Measurements from ENCODE around the gene PITPNM1.
"Not testable (repeated sequence)": the region's sequence is repeated elsewhere in the genome, so short reads cannot be mapped to it uniquely, and the experiment has no call there.

PITPNM1 gene

DNA sequence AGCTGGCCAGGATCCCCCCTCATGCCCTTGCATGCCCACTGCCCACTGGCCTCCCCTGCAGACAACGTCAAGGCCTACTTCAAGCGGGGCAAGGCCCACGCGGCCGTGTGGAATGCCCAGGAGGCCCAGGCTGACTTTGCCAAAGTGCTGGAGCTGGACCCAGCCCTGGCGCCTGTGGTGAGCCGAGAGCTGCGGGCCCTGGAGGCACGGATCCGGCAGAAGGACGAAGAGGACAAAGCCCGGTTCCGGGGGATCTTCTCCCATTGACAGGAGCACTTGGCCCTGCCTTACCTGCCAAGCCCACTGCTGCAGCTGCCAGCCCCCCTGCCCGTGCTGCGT, 14.5 kb downstream of the PITPNM1 start:
- Histone ChIP-seq H3K27me3 (ENCODE audit: insufficient read depth, low read depth) (no peaks in the 10 kb centered on the region), H3K36me3 (ENCODE audit: insufficient read depth) (no peaks in the 10 kb centered on the region), H2AFZ (ENCODE audit: low read depth) (no peak overlapping the region), H3K4me1 (ENCODE audit: low read depth, poor library complexity, severe bottlenecking) (no peaks in the 10 kb centered on the region), H3K27ac (no peak overlapping the region), H4K20me1 (ENCODE audit: insufficient read depth) (no peaks in the 10 kb centered on the region), H3K4me2 (no peak overlapping the region), H3K9ac (no peak overlapping the region), H3K4me3 (IDR thresholded peaks at IDR 0.05; ENCODE audit: insufficient read depth, low read depth, low read length) (no peak overlapping the region), H3K79me2 (ENCODE audit: insufficient read depth, low read depth) (no peaks in the 10 kb centered on the region)
- no peak for TF ChIP-seq CTCF (conservative IDR thresholded peaks at IDR 0.05; ENCODE audit: low read depth, low read length)

- Histone ChIP-seq H4K20me1 (ENCODE audit: insufficient read depth) (no peaks in the 10 kb centered on the region), H3K27ac (no peak overlapping the region), H3K9ac (no peak overlapping the region), H3K4me3 (IDR thresholded peaks at IDR 0.05; ENCODE audit: insufficient read depth, low read depth, low read length) (no peak overlapping the region), H3K4me2 (no peak overlapping the region), H2AFZ (ENCODE audit: low read depth) (no peak overlapping the region), H3K79me2 (ENCODE audit: insufficient read depth, low read depth) (no peaks in the 10 kb centered on the region), H3K4me1 (ENCODE audit: low read depth, poor library complexity, severe bottlenecking) (no peaks in the 10 kb centered on the region), H3K36me3 (ENCODE audit: insufficient read depth) (no peaks in the 10 kb centered on the region), H3K27me3 (ENCODE audit: insufficient read depth, low read depth) (no peaks in the 10 kb centered on the region)
- no peak for TF ChIP-seq CTCF (conservative IDR thresholded peaks at IDR 0.05; ENCODE audit: low read depth, low read length)
Observed at GRCh38 chr11:67489885-67490726, 15.1 kb downstream of the PITPNM1 start.

DNA sequence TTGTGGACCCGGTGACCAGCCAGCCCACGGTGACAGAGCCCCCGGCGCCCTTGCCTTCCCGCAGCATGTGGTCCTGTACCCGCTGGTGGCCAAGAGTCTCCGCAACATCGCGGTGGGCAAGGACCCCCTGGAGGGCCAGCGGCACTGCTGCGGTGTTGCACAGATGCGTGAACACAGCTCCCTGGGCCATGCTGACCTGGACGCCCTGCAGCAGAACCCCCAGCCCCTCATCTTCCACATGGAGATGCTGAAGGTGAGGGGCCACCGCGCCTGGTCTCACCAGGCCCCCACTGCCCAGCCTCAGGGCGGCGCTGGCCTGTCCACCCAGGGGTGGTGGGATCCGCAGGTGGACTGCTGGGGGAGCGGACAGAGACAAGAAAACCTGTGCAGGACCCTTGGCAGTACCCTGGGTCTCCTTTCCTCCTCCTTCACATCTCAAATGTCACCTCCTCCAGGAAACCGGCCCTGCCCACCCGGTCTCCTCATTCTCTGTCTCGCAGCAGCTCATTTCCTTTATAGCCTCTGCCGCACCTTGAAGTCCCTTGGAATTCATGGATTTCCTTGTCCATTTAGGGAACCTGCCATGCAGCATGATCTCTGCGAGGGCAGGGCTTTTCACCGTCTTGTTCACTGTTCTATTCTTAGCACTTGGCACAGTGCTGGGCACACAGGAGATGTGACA, 15.8 kb downstream of the PITPNM1 start:
- no peak overlapping the region for H3K9ac ChIP-seq
- H3K27me3 ChIP-seq (ENCODE audit: insufficient read depth, low read depth), result no peaks in the 10 kb centered on the region
- TF ChIP-seq CTCF (conservative IDR thresholded peaks at IDR 0.05; ENCODE audit: low read depth, low read length), result no peak
- no peaks in the 10 kb centered on the region for H4K20me1 ChIP-seq (ENCODE audit: insufficient read depth)
- H3K27ac ChIP-seq, result no peak overlapping the region
- no peaks in the 10 kb centered on the region for H3K79me2 ChIP-seq (ENCODE audit: insufficient read depth, low read depth)
- no peak overlapping the region for H3K4me3 ChIP-seq (IDR thresholded peaks at IDR 0.05; ENCODE audit: insufficient read depth, low read depth, low read length)
- no peak overlapping the region for H2AFZ ChIP-seq (ENCODE audit: low read depth)
- no peaks in the 10 kb centered on the region for H3K4me1 ChIP-seq (ENCODE audit: low read depth, poor library complexity, severe bottlenecking)
- H3K36me3 ChIP-seq (ENCODE audit: insufficient read depth), result no peaks in the 10 kb centered on the region
- H3K4me2 ChIP-seq, result no peak overlapping the region

DNA sequence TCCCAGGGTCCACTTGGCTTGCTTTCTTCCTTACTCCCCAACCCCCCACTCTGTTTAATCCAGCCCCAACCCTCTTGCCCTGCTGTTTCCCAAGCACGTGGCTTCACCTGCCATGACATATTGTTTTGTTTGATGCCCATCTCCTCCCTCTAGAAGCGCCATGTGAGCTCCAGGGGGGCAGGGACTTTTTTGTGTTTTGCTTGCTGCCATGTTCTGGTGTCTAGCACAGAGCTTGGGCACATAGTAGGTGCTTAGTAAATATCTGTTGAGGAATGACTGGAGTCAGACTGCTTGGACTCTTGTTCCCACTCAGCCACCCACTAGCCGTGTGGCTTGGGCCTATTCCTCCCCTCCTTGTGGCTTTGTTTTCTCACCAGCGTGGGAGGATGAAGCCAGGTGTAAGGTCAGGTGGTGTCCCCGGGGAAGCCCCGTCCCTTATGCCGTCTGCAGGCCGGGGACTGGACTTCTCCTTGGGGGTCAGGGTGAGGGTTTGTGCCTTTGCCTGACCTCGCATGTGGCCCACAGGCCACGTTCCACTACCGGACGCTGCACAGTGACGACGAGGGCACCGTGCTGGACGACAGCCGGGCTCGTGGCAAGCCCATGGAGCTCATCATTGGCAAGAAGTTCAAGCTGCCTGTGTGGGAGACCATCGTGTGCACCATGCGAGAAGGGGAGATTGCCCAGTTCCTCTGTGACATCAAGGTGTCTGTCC, 18.5 kb downstream of the PITPNM1 start:
- Histone ChIP-seq H3K36me3 (ENCODE audit: insufficient read depth) (no peaks in the 10 kb centered on the region), H3K27ac (no peak overlapping the region), H3K79me2 (ENCODE audit: insufficient read depth, low read depth) (no peaks in the 10 kb centered on the region), H3K9ac (no peak overlapping the region), H3K4me2 (no peak overlapping the region), H3K27me3 (ENCODE audit: insufficient read depth, low read depth) (no peaks in the 10 kb centered on the region), H3K4me3 (IDR thresholded peaks at IDR 0.05; ENCODE audit: insufficient read depth, low read depth, low read length) (no peak overlapping the region), H2AFZ (ENCODE audit: low read depth) (no peak overlapping the region), H3K4me1 (ENCODE audit: low read depth, poor library complexity, severe bottlenecking) (peaks cover 7% of the 10 kb centered on the region), H4K20me1 (ENCODE audit: insufficient read depth) (no peaks in the 10 kb centered on the region)
- TF ChIP-seq CTCF (conservative IDR thresholded peaks at IDR 0.05; ENCODE audit: low read depth, low read length), result no peak

GRCh38 chr11:67485873-67486361, 19.2 kb downstream of the PITPNM1 start:
- not testable (repeated sequence) for H3K4me3 ChIP-seq (IDR thresholded peaks at IDR 0.05; ENCODE audit: insufficient read depth, low read depth, low read length); H3K79me2 ChIP-seq (ENCODE audit: insufficient read depth, low read depth); H3K27me3 ChIP-seq (ENCODE audit: insufficient read depth, low read depth); H3K9ac ChIP-seq; H2AFZ ChIP-seq (ENCODE audit: low read depth); H3K36me3 ChIP-seq (ENCODE audit: insufficient read depth); H3K4me2 ChIP-seq; H4K20me1 ChIP-seq (ENCODE audit: insufficient read depth); H3K4me1 ChIP-seq (ENCODE audit: low read depth, poor library complexity, severe bottlenecking); H3K27ac ChIP-seq

Measured in KMS-11 (cell line).